GM21529 (cell line): ENCODE results near the gene PRKCE.

ENCODE experiments used
- ATAC-seq: cut with Tn5 transposase; IDR thresholded peaks from one replicate; pipeline ENCODE4 v1.9.1; 2021; ENCODE audit not compliant: unreplicated experiment

Gene PRKCE

GRCh38 chr2:46086578-46087070 lies 435.1 kb downstream of the PRKCE start:
- no peak for ATAC-seq

- no peak for ATAC-seq
Observed at GRCh38 chr2:46087492-46087891, 436.0 kb downstream of the PRKCE start.

DNA sequence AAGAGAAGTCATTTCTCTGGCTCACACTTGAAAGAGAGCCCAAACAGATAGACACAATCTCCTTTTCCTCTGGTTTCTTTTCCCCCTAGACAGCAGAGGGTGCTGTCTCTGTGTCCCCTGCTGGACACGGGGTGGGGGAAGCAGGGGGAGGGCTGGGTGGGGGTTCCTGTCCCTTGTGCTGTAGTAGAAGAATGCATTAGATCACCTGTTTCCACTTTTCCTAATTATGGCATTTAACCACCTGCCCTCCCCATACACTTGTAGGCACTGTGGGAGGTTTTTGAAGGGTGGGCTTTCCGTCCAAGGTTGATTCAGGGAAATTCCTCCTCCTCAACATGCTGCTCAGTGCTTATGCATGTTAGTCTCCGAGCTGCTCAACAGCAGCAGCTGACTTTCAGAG lies 439.5 kb downstream of the PRKCE start:
- ATAC-seq, result no peak

DNA sequence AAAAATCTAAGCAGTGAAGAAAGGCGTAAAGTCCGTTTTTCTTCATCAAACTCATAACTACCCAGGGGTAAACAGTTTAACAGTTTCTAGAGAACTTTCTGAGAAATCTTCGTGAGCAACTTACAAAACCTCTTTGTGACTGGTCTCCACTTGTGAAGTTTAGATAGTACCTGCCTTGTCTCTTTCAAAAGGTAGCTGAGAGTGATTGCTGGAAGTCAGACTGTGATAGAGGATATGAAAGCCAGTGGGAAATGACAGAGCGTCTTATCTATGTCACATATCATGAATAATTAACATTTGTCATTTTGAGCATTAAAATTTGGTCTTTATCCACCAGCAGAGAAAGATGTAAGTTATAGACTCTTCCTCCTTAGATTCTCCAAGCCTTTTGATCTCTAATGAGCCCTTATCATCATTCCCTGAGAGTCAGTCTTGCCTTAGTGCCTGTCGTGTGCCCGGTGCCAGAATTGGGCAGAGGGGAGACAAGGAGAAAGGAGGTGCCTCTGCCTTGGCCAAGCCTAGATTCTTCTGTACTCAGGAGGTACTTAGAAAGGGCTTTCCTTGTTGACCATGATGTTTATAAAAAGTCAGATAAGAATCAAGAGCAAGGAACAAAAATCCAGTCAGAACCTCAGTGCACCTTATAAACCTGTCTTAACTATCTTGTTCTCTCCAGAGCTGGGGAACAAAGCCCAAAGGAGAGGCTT lies 440.6 kb downstream of the PRKCE start:
- ATAC-seq, result no peak

DNA sequence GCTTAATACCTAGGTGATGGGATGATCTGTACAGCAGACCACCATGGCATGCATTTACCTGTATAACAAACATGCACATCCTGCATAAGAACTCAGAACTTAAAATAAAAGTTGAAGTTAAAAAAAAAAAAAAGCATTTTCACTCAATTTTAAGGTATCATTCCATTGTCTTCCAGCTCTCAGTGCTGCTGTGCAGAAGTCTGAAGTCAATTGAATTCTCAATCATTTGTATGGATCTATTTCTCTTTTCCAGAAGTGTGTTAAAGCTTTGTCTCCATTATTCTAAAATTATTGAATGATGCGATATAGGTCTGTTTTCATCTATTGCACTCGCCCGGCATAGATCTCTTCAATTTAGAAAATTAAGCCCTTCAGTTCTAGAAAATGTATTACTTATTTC lies 443.2 kb downstream of the PRKCE start:
- no peak for ATAC-seq

- ATAC-seq, result no peak
Observed at GRCh38 chr2:46095830-46096229, 444.4 kb downstream of the PRKCE start.

DNA sequence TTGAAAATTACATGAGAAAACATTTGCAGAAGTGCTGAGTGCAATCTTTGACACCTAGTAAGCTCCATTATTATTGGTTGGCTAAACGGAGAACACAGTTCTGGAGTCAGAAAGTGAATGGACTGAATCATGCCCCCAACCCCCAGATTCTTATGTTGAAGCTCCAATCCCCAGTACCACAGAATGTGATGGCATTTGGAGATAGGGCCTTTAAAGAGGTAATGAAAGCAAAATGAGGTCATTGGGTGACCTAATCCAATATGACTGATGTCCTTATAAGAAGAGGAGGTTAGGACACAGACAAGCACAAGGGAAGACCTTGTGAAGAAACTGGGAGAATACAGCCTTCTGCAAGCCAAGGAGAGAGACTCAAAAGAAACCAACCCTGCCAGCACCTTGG lies 444.8 kb downstream of the PRKCE start:
- ATAC-seq, result no peak

GRCh38 chr2:46097714-46098480 lies 446.4 kb downstream of the PRKCE start:
- no peak for ATAC-seq

- no peak for ATAC-seq
Observed at GRCh38 chr2:46098621-46099062, 447.2 kb downstream of the PRKCE start.

GRCh38 chr2:46101557-46102220 lies 450.2 kb downstream of the PRKCE start:
- ATAC-seq, result no peak

- no peak for ATAC-seq
Observed at GRCh38 chr2:46106690-46107089, 455.2 kb downstream of the PRKCE start.

DNA sequence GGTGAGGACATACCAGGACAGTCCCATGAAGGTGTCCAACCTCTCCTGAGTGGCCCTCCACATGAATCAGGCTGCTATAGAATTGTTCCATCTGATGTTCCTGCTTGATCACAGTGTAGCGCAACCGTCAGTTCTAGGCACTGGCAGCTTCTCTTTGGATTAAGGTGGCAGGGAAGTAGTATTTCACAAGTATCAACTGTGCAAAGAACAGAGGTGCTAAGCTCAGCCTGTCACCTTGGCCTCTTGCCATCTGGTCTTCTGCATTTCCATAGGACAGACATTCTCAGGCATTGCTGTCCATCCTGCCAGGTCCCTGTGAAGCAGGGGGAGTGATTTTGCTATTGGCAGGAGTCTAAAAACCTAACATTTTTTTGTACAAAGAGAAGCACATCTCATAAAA lies 463.5 kb downstream of the PRKCE start:
- ATAC-seq, result no peak

- no peak for ATAC-seq
Observed at GRCh38 chr2:46116150-46116549, 464.7 kb downstream of the PRKCE start.

DNA sequence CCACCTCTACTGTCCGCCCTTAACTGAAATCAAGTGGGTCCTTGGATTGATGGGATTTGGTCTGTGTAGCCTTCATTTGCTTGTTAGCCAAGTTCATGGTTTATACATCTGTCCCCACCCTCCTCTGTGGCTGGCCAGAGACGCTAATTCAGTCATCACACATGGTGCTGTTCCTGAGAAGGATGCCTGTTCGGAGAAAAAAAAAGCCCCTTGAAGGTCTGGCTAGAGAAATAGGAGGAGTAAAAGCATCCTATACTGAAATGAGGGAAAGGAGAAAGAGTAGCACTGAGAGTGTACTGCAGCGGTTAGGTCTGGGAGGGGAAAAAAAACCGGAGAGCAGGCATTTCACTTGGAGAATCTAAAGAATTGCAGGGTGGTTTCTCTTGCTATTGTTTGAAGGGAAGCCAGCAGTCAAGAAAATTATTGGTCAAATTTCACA lies 465.1 kb downstream of the PRKCE start:
- no peak for ATAC-seq

- no peak for ATAC-seq
Observed at GRCh38 chr2:46117379-46117778, 465.9 kb downstream of the PRKCE start.

DNA sequence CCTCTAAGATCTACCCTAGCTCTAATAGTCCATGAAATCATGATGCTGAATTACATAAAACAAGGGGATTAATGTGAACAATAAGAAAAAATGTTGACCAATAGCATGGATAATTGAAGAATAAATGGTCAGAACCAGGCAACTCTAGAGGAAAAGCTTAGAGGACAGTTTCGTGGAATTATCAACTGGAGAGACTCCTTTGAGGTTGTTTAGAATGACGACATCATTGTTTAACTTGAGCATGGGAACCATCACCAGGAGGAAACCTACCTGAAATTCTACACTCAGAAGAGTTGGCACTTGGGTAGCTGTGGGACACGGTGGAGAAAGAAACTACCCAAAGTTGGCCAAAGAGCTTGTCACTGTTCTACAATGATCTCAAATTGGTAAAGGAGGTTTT lies 466.5 kb downstream of the PRKCE start:
- no peak for ATAC-seq

DNA sequence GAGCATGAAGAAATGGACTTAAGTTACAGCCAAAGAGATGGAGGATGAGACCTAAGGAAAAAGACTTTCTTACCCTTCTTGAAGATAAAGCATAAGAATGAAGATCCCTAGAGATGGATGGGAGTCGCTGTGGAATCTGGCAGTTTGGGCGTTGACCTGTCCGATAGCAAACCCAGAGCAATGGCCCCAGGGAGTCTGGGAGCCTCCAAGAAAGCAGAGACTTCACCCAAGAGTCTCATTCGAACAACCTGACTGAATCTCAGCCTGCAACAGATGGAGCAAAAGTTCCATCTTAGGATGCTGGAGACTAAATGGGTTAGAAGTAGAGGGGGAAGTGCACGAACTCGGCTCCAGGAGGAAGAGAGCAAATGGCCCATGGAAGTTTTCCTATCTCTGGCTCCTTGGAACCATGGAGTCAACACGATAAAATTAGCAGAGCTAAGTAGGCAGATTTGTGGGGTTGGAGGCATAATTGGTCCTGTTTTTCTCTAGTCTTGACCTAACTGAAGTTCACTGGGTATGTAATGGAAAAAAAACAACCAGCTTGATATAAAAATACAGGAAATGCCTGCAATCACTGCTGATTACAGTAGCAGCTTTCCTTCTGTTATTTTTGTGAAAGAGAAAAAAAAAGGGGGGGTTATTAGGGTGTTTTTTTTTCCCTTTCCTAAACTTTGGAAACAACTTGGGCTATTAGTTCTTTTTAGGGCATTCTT lies 467.3 kb downstream of the PRKCE start:
- no peak for ATAC-seq

GRCh38 chr2:46119453-46119852 lies 468.0 kb downstream of the PRKCE start:
- ATAC-seq, result no peak

DNA sequence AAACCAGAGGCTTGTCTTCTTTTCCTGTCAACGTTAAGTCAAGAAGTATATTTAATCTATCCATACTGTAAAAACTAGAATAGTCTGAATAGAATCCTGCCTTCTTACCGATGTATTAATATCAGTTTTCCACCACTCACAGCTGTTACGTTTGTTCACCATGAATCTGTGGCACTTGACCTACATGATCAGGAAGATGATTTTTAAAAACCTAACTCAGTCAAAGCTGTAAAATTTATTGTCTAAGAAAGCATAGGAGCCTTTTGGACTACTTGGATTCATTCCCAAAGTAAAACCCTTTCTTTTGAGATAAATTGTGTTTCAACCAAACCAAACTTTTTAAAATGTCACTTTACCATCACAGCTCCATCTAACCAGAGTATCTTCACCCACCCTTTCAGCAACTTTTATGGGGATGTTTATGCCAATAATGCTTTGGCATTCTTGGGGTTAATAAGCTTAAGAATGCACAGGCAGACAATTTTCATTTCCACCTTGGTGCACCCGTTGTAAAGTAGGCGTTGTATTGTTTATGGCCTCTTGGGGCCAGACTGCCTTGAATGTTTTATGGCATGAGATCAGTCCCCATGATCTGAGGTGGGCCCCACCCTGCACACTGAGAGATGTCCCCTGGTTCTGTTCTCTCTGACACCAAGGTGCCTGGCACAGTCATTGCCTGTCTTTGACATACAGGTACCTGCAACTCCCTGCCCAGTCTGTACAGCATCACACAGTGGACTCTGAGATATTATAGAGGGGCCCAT lies 469.5 kb downstream of the PRKCE start:
- no peak for ATAC-seq

DNA sequence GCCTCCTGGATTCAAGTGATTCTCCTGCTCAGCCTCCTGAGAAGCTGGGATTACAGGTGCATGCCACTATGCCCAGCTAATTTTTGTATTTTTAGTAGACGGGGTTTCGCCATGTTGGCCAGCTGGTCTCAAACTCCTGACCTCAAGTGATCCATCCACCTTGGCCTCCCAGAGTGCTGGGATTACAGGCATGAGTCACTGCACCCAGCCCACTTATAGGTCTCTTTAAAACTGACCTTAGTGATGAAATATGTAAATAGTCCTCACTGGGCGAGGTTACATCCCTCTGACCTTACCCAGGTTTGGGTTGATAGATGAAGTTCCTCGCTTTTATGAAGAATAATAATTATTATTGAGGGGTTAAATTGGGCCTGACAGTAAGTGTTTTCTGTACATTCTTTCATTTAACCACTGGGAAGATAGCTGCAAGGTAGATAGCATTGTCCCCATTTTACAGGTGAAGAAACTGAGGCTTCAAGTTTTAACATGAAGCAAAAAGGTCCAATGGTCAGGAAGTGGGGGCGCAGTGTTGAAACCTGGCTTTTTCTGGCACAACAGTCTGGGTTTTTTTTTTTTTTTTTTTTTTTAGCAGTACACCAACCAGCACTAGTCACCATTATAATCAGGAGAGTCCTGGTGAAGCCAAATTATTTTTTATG lies 471.0 kb downstream of the PRKCE start:
- no peak for ATAC-seq
